H54 (cell line): ENCODE results near the gene PIK3CD.
"Not testable (repeated sequence)": the region's sequence is repeated elsewhere in the genome, so short reads cannot be mapped to it uniquely, and the experiment has no call there.

Source experiments
- DNase-seq: peaks from one replicate; pipeline ENCODE4 v3.0.0; 2011; ENCODE audit warnings: low spot score, mixed read lengths; ENCODE audit not compliant: insufficient read length
- FAIRE-seq: peaks from 3 replicates; lab custom pipeline; 2011; peaks lifted over from hg19 to GRCh38; lab: Jason Lieb, UNC
- POLR2A ChIP-seq: IDR thresholded peaks from 2 replicates; pipeline ENCODE4 v1.6.1; 2011; ENCODE audit warnings: low read depth, mild to moderate bottlenecking, low read length

Gene PIK3CD

GRCh38 chr1:9654051-9654833 lies 2.7 kb downstream of the PIK3CD start:
- DNase-seq (no peak), FAIRE-seq (no peak)
- TF ChIP-seq POLR2A: no peak

DNA sequence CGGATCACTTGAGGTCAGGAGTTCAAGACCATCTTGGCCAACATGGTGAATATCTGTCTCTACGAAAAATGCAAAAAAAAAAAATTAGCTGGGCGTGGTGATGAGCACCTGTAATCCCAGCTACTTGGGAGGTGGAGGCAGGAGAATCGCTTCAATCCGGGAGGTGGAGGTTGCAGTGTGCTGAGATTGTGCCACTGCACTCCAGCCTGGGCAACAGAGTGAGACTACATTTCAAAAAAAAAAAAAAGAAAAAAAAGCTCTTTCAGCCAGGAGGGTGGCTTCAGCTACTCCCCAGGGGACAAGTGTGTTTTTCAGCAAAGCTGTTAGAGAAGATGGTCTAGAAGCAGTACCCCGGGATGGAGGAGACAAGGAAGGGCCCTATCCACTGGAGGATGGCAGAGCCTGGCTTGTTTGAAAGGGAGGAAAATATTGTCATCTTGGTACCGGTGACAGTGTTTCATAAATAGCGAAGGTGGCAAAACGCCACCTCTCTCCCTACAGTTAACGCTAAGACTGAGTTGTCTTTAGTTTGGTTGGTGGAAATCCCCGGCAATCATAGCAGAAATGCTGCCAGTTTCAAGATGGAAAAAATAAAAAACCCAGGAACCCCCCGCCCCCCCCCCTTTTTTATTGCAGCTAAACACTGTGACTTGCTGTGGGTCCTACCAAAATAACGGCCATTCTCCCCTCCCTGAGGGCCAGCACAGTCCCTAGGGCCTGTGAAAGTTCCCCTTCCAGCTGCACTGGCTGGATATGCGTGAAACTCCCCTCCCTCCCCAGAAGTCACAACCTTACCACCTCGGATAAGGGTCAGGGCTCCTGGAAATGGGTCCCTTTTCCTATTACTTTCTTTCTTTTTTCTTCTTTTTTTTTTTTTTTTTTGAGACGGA lies 3.5 kb downstream of the PIK3CD start:
- FAIRE-seq (no peak), DNase-seq (no peak)

GRCh38 chr1:9655836-9656235 lies 4.3 kb downstream of the PIK3CD start:
- no peak for FAIRE-seq
- TF ChIP-seq POLR2A: no peak
- DNase-seq: no peak

More for the DNA sequence above, 3.5 kb downstream of the PIK3CD start:
- TF ChIP-seq POLR2A: no peak

DNA sequence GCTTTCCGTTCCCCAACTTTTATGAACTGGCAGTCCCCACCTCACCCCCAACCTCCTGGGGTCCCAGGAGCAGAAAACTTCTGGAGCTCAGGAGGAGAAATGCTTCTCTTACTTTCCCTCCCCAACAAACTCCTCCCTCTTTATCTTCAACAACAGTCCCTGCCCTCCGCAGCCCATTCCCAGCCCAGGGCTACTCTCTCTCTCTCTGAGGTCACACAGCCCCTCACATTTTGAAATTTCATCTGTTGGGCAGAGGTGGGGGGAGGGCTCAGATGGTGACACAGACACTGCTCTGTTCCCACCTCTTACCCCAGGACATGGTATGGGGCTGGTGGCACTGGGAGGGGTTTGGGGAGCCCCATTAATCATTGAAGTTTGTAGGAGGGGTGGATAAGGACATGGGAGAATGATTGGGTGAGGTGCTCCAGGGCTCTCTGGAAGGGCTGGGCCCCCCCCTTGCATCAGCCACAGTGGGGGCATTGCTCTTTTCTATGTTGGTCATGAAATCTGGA lies 6.0 kb downstream of the PIK3CD start:
- DNase-seq: no peak
- no peak for TF ChIP-seq POLR2A
- no peak for FAIRE-seq

- DNase-seq: no peak
- FAIRE-seq: no peak
- no peak for TF ChIP-seq POLR2A
Measured at GRCh38 chr1:9658199-9658598, 6.7 kb downstream of the PIK3CD start.

GRCh38 chr1:9659328-9659727 lies 7.8 kb downstream of the PIK3CD start:
- FAIRE-seq (no peak), DNase-seq (no peak)
- no peak for TF ChIP-seq POLR2A

DNA sequence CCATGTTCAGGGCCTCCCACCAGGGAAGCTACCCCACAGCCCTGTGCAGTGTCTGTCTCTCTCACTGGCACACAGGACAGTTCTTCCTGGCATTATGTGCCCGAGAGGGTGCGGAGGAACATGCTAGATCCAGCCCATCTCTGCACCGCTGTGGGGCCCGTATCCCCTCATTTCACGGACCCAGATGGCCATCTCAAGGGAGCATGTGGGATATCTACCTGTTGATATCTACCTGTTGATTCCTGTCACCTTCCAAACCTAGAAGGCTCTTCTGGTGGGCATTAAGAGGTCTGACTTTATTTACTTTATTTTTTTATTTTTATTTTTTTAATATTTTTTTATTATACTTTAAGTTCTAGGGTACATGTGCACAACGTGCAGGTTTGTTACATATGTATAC lies 11.7 kb downstream of the PIK3CD start:
- FAIRE-seq: no peak
- no peak for DNase-seq
- no peak for TF ChIP-seq POLR2A

GRCh38 chr1:9665193-9665592 lies 13.7 kb downstream of the PIK3CD start:
- no peak for TF ChIP-seq POLR2A
- DNase-seq: no peak
- FAIRE-seq: no peak

GRCh38 chr1:9668080-9668479 lies 16.5 kb downstream of the PIK3CD start:
- no peak for TF ChIP-seq POLR2A
- FAIRE-seq (no peak), DNase-seq (no peak)

- TF ChIP-seq POLR2A: no peak
- FAIRE-seq (no peak), DNase-seq (no peak)
Measured at GRCh38 chr1:9670085-9670484, 18.6 kb downstream of the PIK3CD start.

- FAIRE-seq (no peak), DNase-seq (no peak)
Measured at GRCh38 chr1:9671377-9672140, 20.0 kb downstream of the PIK3CD start.

GRCh38 chr1:9672444-9672843 lies 20.9 kb downstream of the PIK3CD start:
- no peak for TF ChIP-seq POLR2A
- no peak for FAIRE-seq

More at GRCh38 chr1:9671377-9672140, 20.0 kb downstream of the PIK3CD start:
- no peak for TF ChIP-seq POLR2A

GRCh38 chr1:9675393-9675792 lies 23.9 kb downstream of the PIK3CD start:
- no peak for FAIRE-seq
- no peak for DNase-seq
- TF ChIP-seq POLR2A: no peak

More at GRCh38 chr1:9672444-9672843, 20.9 kb downstream of the PIK3CD start:
- DNase-seq: no peak

- FAIRE-seq, DNase-seq: not testable (repeated sequence)
Measured at GRCh38 chr1:9676128-9676527, 24.6 kb downstream of the PIK3CD start.
